Erythroblast (primary cell): ENCODE data around the gene ATP8B3.

Source experiments
- DNase-seq, 2 experiments: peaks; one replicate each; lab custom pipeline; 2025; lab: John Stamatoyannopoulos, UW
- GATA1 ChIP-seq: IDR thresholded peaks from 2 replicates; pipeline ENCODE4 v1.6.1; 2011; ENCODE audit warnings: low read depth, mild to moderate bottlenecking, control low read depth, low read length, moderate library complexity
- POLR2A ChIP-seq: IDR thresholded peaks from 2 replicates; pipeline ENCODE4 v1.6.1; 2011; ENCODE audit warnings: mild to moderate bottlenecking, low read length

The ATP8B3 gene

GRCh38 chr19:1756705-1757465 lies 55.2 kb downstream of the ATP8B3 start:
- DNase-seq: no peak
- TF ChIP-seq GATA1 (no peak), POLR2A (no peak)

GRCh38 chr19:1756264-1756663 lies 55.8 kb downstream of the ATP8B3 start:
- no peak for TF ChIP-seq GATA1
- no peak for TF ChIP-seq POLR2A
- no peak for DNase-seq

- TF ChIP-seq POLR2A (no peak), GATA1 (no peak)
- DNase-seq: no peak
Measured at GRCh38 chr19:1755467-1756171, 56.5 kb downstream of the ATP8B3 start.

- no peak for TF ChIP-seq POLR2A
- no peak for TF ChIP-seq GATA1
- DNase-seq: peak in 1 of 2 experiments; percentile 20
Measured at GRCh38 chr19:1754636-1755466, 57.2 kb downstream of the ATP8B3 start.

- no peak for TF ChIP-seq GATA1
- TF ChIP-seq POLR2A: no peak
- DNase-seq: no peak
Measured at GRCh38 chr19:1754018-1754635, 57.9 kb downstream of the ATP8B3 start.

- TF ChIP-seq POLR2A: no peak
- no peak for TF ChIP-seq GATA1
- no peak for DNase-seq
Measured at GRCh38 chr19:1752757-1753728, 59.0 kb downstream of the ATP8B3 start, which contains the start of gene ONECUT3. Gene ONECUT3 (plus strand): TSS chr19:1753506. CDS start chr19:1753663, 157 bp downstream.

- no peak for DNase-seq
- TF ChIP-seq GATA1: no peak
- no peak for TF ChIP-seq POLR2A
Measured at GRCh38 chr19:1752009-1752756, 59.9 kb downstream of the ATP8B3 start.

GRCh38 chr19:1751367-1752008 lies 60.6 kb downstream of the ATP8B3 start:
- no peak for TF ChIP-seq POLR2A
- TF ChIP-seq GATA1: no peak
- no peak for DNase-seq

GRCh38 chr19:1750343-1751021 lies 61.6 kb downstream of the ATP8B3 start:
- no peak for TF ChIP-seq GATA1
- no peak for TF ChIP-seq POLR2A
- DNase-seq: no peak

- no peak for DNase-seq
- TF ChIP-seq POLR2A: no peak
- no peak for TF ChIP-seq GATA1
Measured at GRCh38 chr19:1749373-1750342, 62.4 kb downstream of the ATP8B3 start.
